ENCODE measurements around the gene CTSL.

DNA sequence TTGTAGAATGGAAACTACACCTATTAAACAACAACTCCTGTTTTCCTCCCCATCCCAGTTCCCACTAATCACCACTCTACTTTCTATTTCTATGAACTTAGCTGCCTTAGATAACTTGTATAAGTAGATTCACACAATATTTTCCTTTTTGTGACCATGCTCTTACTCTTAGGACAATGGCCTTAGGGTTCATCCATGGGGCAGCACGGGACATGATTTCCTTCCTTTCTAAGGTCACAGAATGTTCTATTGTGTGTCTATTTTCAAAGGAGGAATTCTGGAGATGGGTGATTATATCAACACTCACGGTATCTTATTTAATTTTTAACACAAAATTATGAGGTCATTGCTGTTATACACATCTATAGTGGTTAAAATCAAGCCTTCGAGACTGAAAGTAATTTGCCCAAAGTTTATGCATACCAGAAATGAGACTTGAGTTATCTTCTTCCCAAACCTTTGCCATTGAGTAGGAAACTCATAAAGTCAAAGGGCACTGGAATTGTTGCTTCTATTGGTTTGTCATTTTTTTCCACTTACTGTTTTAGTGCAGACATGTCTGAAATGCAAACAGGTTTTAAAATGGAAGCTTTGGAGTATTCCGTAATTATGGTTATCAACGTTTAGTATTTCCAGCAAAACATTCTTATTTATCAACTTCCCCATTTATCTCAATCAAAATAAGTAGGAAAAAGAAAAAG lies 23.6 kb downstream of the CTSL start:
- TF ChIP-seq, protein P1, sequence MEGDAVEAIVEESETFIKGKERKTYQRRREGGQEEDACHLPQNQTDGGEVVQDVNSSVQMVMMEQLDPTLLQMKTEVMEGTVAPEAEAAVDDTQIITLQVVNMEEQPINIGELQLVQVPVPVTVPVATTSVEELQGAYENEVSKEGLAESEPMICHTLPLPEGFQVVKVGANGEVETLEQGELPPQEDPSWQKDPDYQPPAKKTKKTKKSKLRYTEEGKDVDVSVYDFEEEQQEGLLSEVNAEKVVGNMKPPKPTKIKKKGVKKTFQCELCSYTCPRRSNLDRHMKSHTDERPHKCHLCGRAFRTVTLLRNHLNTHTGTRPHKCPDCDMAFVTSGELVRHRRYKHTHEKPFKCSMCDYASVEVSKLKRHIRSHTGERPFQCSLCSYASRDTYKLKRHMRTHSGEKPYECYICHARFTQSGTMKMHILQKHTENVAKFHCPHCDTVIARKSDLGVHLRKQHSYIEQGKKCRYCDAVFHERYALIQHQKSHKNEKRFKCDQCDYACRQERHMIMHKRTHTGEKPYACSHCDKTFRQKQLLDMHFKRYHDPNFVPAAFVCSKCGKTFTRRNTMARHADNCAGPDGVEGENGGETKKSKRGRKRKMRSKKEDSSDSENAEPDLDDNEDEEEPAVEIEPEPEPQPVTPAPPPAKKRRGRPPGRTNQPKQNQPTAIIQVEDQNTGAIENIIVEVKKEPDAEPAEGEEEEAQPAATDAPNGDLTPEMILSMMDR (IDR thresholded peaks at IDR 0.05; ENCODE audit: low read length), result no peak
- TF ChIP-seq EZH2 (IDR thresholded peaks at IDR 0.05; ENCODE audit: borderline replicate concordance, low read length), result no peak

Measured in OCI-LY1 (cell line).